ENCODE data around the gene SP5. TPM values are rescaled to one million over a fixed set of nuclear protein-coding genes. Genes with fewer than 3 reads are reported as not detected.

The SP5 gene
- total and polyA plus RNA-seq, 2 donors (not counting 3 experiments of a cell fraction or from before 2014, with no cell fraction given): not detected

- dilution Hi-C loops (cut with MboI; ENCODE audit: extremely low pct_ligation_motif_present, low sequenced_read_pairs): no loop called here
- H3K27me3 ChIP-seq (ENCODE audit: control insufficient read depth in 2 of 2, insufficient read depth in 2 of 2, low read length in 2 of 2): no peaks in the 10 kb centered on the region
- no peak overlapping the region for H3K9ac ChIP-seq (replicated peaks; ENCODE audit: extremely low read depth, insufficient read depth, low read length)
- no peaks in the 10 kb centered on the region for H3K4me1 ChIP-seq (ENCODE audit: control insufficient read depth, extremely low read depth, insufficient read depth, low read length)
- H3K4me2 ChIP-seq (ENCODE audit: insufficient read depth, low read length): no peak overlapping the region
- BruUV-seq (replicated peaks): no TSS peak
- H4K20me1 ChIP-seq (replicated peaks; ENCODE audit: control insufficient read depth, extremely low read depth, insufficient read depth, low read length): no peaks in the 10 kb centered on the region
- no peak for FAIRE-seq
- no peak overlapping the region for H2AFZ ChIP-seq (ENCODE audit: low read depth, low read length)
- H3K9me3 ChIP-seq (replicated peaks; ENCODE audit: control insufficient read depth, insufficient read depth, low read length): no peaks in the 10 kb centered on the region
- ChIA-PET POLR2A (no interaction called here), CTCF (no interaction called here)
- no peak overlapping the region for H3K27ac ChIP-seq (ENCODE audit: insufficient read depth, low read depth, low read length)
- no peaks in the 10 kb centered on the region for H3K9me1 ChIP-seq (replicated peaks; ENCODE audit: control insufficient read depth, extremely low read depth, insufficient read depth, low read length)
- intact Hi-C loops (cut with micrococcal nuclease): no loop called here
- TF ChIP-seq GATA2 (IDR thresholded peaks at IDR 0.05; ENCODE audit: insufficient read depth, insufficient read length, low read depth, low read length) (no peak), FOS (IDR thresholded peaks at IDR 0.05; ENCODE audit: borderline replicate concordance, insufficient read depth, low read length) (no peak), MAX (IDR thresholded peaks at IDR 0.05; ENCODE audit: insufficient read depth, insufficient read length) (no peak), CTCF (IDR thresholded peaks at IDR 0.05; ENCODE audit: extremely low read depth in 1 of 2, insufficient read depth in 1 of 2, low read depth in 1 of 2, low read length in 2 of 2) (no peak), JUN (IDR thresholded peaks at IDR 0.05; ENCODE audit: borderline replicate concordance, insufficient read depth, insufficient read length, low read depth) (no peak), POLR2AphosphoS5 (IDR thresholded peaks at IDR 0.05; ENCODE audit: insufficient read depth, low read depth, low read length) (no peak), POLR2A (IDR thresholded peaks at IDR 0.05; ENCODE audit: low read depth, low read length) (no peak)
- H3K79me2 ChIP-seq (ENCODE audit: control insufficient read depth, insufficient read depth, low read length): no peaks in the 10 kb centered on the region
- H3K36me3 ChIP-seq (ENCODE audit: control insufficient read depth in 2 of 2, extremely low read depth in 1 of 2, insufficient read depth in 2 of 2, low read length in 2 of 2): no peaks in the 10 kb centered on the region
- no peak for DNase-seq (ENCODE audit: low read depth, low spot score)
- no peak overlapping the region for H3K4me3 ChIP-seq (replicated peaks in 1 of 3; ENCODE audit: insufficient read depth in 1 of 3, low read depth in 1 of 3, low read length in 3 of 3)
These were observed 21.5 kb downstream of the SP5 start for GRCh38 chr2:170736628-170737027.

Data from endothelial cell of umbilical vein (primary cell).